Mesendoderm (in vitro differentiated cells): ENCODE results near the gene TBL3.

Experiments
- DNase-seq: peaks from one replicate; pipeline ENCODE4 v3.0.0; 2013
- H2AK5ac ChIP-seq: 2 replicates; pipeline ENCODE4 v1.6.1; 2013; ENCODE audit warnings: low read length, inconsistent platforms
- H2BK120ac ChIP-seq: 2 replicates; pipeline ENCODE4 v1.6.1; 2013; ENCODE audit warnings: low read depth, mild to moderate bottlenecking, low read length, moderate library complexity, mixed read lengths
- H2BK15ac ChIP-seq: replicated peaks from 2 replicates; pipeline ENCODE4 v1.6.1; 2013; ENCODE audit warnings: low read depth, mild to moderate bottlenecking, moderate library complexity
- H2BK5ac ChIP-seq: 2 replicates; pipeline ENCODE4 v1.6.1; 2013; ENCODE audit warnings: low read length, inconsistent platforms
- H3K18ac ChIP-seq: 2 replicates; pipeline ENCODE4 v1.6.1; 2013; ENCODE audit warnings: mild to moderate bottlenecking, low read length, mixed read lengths
- H3K23ac ChIP-seq: one replicate; pipeline ENCODE4 v1.6.1; 2013; ENCODE audit warnings: low read length
- H3K27ac ChIP-seq: 2 replicates; pipeline ENCODE4 v1.5.1; 2013; ENCODE audit warnings: low read depth, mild to moderate bottlenecking, inconsistent platforms, low read length, moderate library complexity
- H3K27me3 ChIP-seq: 2 replicates; pipeline ENCODE4 v1.6.1; 2013; ENCODE audit warnings: low read length, control low read depth, mild to moderate bottlenecking, inconsistent platforms; ENCODE audit not compliant: insufficient read depth, poor library complexity
- H3K36me3 ChIP-seq: 2 replicates; pipeline ENCODE4 v1.6.1; 2013; ENCODE audit warnings: low read length, inconsistent platforms; ENCODE audit not compliant: control insufficient read depth, insufficient read depth
- H3K4ac ChIP-seq: one replicate; pipeline ENCODE4 v1.6.1; 2013; ENCODE audit warnings: low read depth, mild to moderate bottlenecking, low read length, moderate library complexity
- H3K4me1 ChIP-seq: 2 replicates; pipeline ENCODE4 v1.6.1; 2013; ENCODE audit warnings: low read depth, low read length, inconsistent platforms; ENCODE audit not compliant: control insufficient read depth
- H3K4me2 ChIP-seq: 2 replicates; pipeline ENCODE4 v1.6.1; 2013; ENCODE audit warnings: low read length
- H3K4me3 ChIP-seq: 2 replicates; pipeline ENCODE4 v1.5.1; 2013; ENCODE audit warnings: mild to moderate bottlenecking, low read length
- H3K56ac ChIP-seq: one replicate; pipeline ENCODE4 v1.6.1; 2013; ENCODE audit warnings: low read length
- H3K79me1 ChIP-seq: 2 replicates; pipeline ENCODE4 v1.6.1; 2013; ENCODE audit warnings: low read length, inconsistent platforms
- H3K79me2 ChIP-seq: 2 replicates; pipeline ENCODE4 v1.6.1; 2013; ENCODE audit warnings: mild to moderate bottlenecking, low read length; ENCODE audit not compliant: control insufficient read depth, insufficient read depth
- H3K9ac ChIP-seq: 2 replicates; pipeline ENCODE4 v1.6.1; 2013; ENCODE audit warnings: low read length, inconsistent platforms
- H4K5ac ChIP-seq: one replicate; pipeline ENCODE4 v1.6.1; 2013; ENCODE audit warnings: low read length
- H4K8ac ChIP-seq: one replicate; pipeline ENCODE4 v1.6.1; 2013; ENCODE audit warnings: low read depth, mild to moderate bottlenecking, control low read depth, low read length, moderate library complexity
- WGBS: extraction: QIAGEN DNeasy Blood & Tissue Kit; methylation state at CpG from one replicate; pipeline ENCODE4 v1.1.7; 2013; ENCODE audit warnings: low lambda C conversion rate, missing lambda C conversion rate; ENCODE audit not compliant: insufficient coverage; ENCODE audit errors: extremely low coverage; 5-methylcytosine and 5-hydroxymethylcytosine counted together

The TBL3 gene

GRCh38 chr16:2004795-2005517 lies 33.1 kb downstream of the TBL3 start:
- peaks cover 43% of the 10 kb centered on the region for H3K79me2 ChIP-seq
- H3K4me2 ChIP-seq = no peak overlapping the region
- WGBS = no CpG with 5 or more reads among the region's 34 CpGs
- no peak overlapping the region for H2BK15ac ChIP-seq
- H4K8ac ChIP-seq = no peak overlapping the region
- no peak overlapping the region for H2AK5ac ChIP-seq
- H3K56ac ChIP-seq = peak overlapping the region; percentile 30
- peaks cover 9% of the 10 kb centered on the region for H3K4me1 ChIP-seq
- peaks cover 31% of the 10 kb centered on the region for H3K79me1 ChIP-seq
- H3K9ac ChIP-seq = no peak overlapping the region
- no peak overlapping the region for H3K23ac ChIP-seq
- H3K4ac ChIP-seq = no peak overlapping the region
- DNase-seq = no peak
- H3K36me3 ChIP-seq = peaks cover 15% of the 10 kb centered on the region
- H3K4me3 ChIP-seq = no peak overlapping the region
- no peak overlapping the region for H2BK5ac ChIP-seq
- no peak overlapping the region for H3K18ac ChIP-seq
- H3K27me3 ChIP-seq = no peaks in the 10 kb centered on the region
- no peak overlapping the region for H2BK120ac ChIP-seq
- no peak overlapping the region for H4K5ac ChIP-seq
- H3K27ac ChIP-seq = no peak overlapping the region

- H2AK5ac ChIP-seq = no peak overlapping the region
- no peak overlapping the region for H3K9ac ChIP-seq
- H3K4ac ChIP-seq = no peak overlapping the region
- H3K56ac ChIP-seq = no peak overlapping the region
- peaks cover 13% of the 10 kb centered on the region for H3K36me3 ChIP-seq
- no peak overlapping the region for H2BK5ac ChIP-seq
- H4K8ac ChIP-seq = no peak overlapping the region
- peaks cover 43% of the 10 kb centered on the region for H3K79me2 ChIP-seq
- peaks cover 12% of the 10 kb centered on the region for H3K4me1 ChIP-seq
- H3K27me3 ChIP-seq = no peaks in the 10 kb centered on the region
- no peak overlapping the region for H3K4me3 ChIP-seq
- DNase-seq = no peak
- H3K4me2 ChIP-seq = no peak overlapping the region
- no peak overlapping the region for H4K5ac ChIP-seq
- peaks cover 34% of the 10 kb centered on the region for H3K79me1 ChIP-seq
- no peak overlapping the region for H3K18ac ChIP-seq
- H3K23ac ChIP-seq = no peak overlapping the region
- H3K27ac ChIP-seq = no peak overlapping the region
- no peak overlapping the region for H2BK120ac ChIP-seq
- no CpG with 5 or more reads among the region's 21 CpGs for WGBS
- H2BK15ac ChIP-seq = no peak overlapping the region
Observed at GRCh38 chr16:2005646-2006045, 33.8 kb downstream of the TBL3 start.

GRCh38 chr16:2006317-2006716 lies 34.5 kb downstream of the TBL3 start:
- H3K9ac ChIP-seq = peak overlapping the region; percentile 12
- H4K8ac ChIP-seq = no peak overlapping the region
- DNase-seq = no peak
- H3K4ac ChIP-seq = no peak overlapping the region
- no peak overlapping the region for H3K56ac ChIP-seq
- H3K27ac ChIP-seq = no peak overlapping the region
- no CpG with 5 or more reads among the region's 8 CpGs for WGBS
- H2BK15ac ChIP-seq = no peak overlapping the region
- H3K27me3 ChIP-seq = no peaks in the 10 kb centered on the region
- H3K23ac ChIP-seq = no peak overlapping the region
- H2BK5ac ChIP-seq = no peak overlapping the region
- H3K36me3 ChIP-seq = peaks cover 13% of the 10 kb centered on the region
- no peak overlapping the region for H3K4me2 ChIP-seq
- H2AK5ac ChIP-seq = no peak overlapping the region
- H3K4me3 ChIP-seq = no peak overlapping the region
- H3K18ac ChIP-seq = no peak overlapping the region
- H2BK120ac ChIP-seq = no peak overlapping the region
- H3K4me1 ChIP-seq = peaks cover 12% of the 10 kb centered on the region
- H3K79me2 ChIP-seq = peaks cover 43% of the 10 kb centered on the region
- H4K5ac ChIP-seq = no peak overlapping the region
- peaks cover 34% of the 10 kb centered on the region for H3K79me1 ChIP-seq

GRCh38 chr16:2007081-2007836 lies 35.4 kb downstream of the TBL3 start:
- no peak overlapping the region for H3K4me2 ChIP-seq
- H3K4me3 ChIP-seq = no peak overlapping the region
- H3K4me1 ChIP-seq = peaks cover 12% of the 10 kb centered on the region
- no peak for DNase-seq
- H3K27me3 ChIP-seq = no peaks in the 10 kb centered on the region
- H2AK5ac ChIP-seq = no peak overlapping the region
- peak overlapping the region; percentile 16 for H3K9ac ChIP-seq
- H4K5ac ChIP-seq = no peak overlapping the region
- H2BK15ac ChIP-seq = no peak overlapping the region
- H3K56ac ChIP-seq = no peak overlapping the region
- H2BK120ac ChIP-seq = no peak overlapping the region
- WGBS = no CpG with 5 or more reads among the region's 16 CpGs
- no peak overlapping the region for H3K18ac ChIP-seq
- no peak overlapping the region for H4K8ac ChIP-seq
- no peak overlapping the region for H2BK5ac ChIP-seq
- H3K79me1 ChIP-seq = peaks cover 34% of the 10 kb centered on the region
- H3K23ac ChIP-seq = no peak overlapping the region
- no peak overlapping the region for H3K27ac ChIP-seq
- peaks cover 4% of the 10 kb centered on the region for H3K36me3 ChIP-seq
- H3K4ac ChIP-seq = no peak overlapping the region
- H3K79me2 ChIP-seq = peaks cover 43% of the 10 kb centered on the region

GRCh38 chr16:2008009-2008526 lies 36.2 kb downstream of the TBL3 start:
- no peaks in the 10 kb centered on the region for H3K27me3 ChIP-seq
- no peak for DNase-seq
- H3K56ac ChIP-seq = peak overlapping the region; percentile 96
- H3K4me3 ChIP-seq = no peak overlapping the region
- H3K4me1 ChIP-seq = peaks cover 12% of the 10 kb centered on the region
- no peak overlapping the region for H2AK5ac ChIP-seq
- no peak overlapping the region for H4K8ac ChIP-seq
- peaks cover 43% of the 10 kb centered on the region for H3K79me2 ChIP-seq
- H3K4me2 ChIP-seq = peak overlapping the region; percentile 45
- H2BK15ac ChIP-seq = no peak overlapping the region
- H2BK5ac ChIP-seq = no peak overlapping the region
- no CpG with 5 or more reads among the region's 15 CpGs for WGBS
- H3K27ac ChIP-seq = no peak overlapping the region
- H3K9ac ChIP-seq = peak overlapping the region; percentile 83
- no peak overlapping the region for H2BK120ac ChIP-seq
- H4K5ac ChIP-seq = no peak overlapping the region
- no peak overlapping the region for H3K23ac ChIP-seq
- H3K4ac ChIP-seq = no peak overlapping the region
- H3K18ac ChIP-seq = no peak overlapping the region
- no peaks in the 10 kb centered on the region for H3K36me3 ChIP-seq
- peaks cover 34% of the 10 kb centered on the region for H3K79me1 ChIP-seq
